ENCODE measurements around the gene TXNDC16.
A peak's percentile ranks its signal among the peaks of the same experiment; 100 is the strongest.

The TXNDC16 gene

GRCh38 chr14:52402812-52403526 is 149.3 kb downstream of the TXNDC16 start:
- H3K4me1 ChIP-seq (ENCODE audit: control insufficient read depth, insufficient read depth, low read length), result peaks cover 23% of the 10 kb centered on the region
- no peaks in the 10 kb centered on the region for H3K9me3 ChIP-seq (replicated peaks; ENCODE audit: low read length)
- H3K4me2 ChIP-seq (ENCODE audit: low read length), result no peak overlapping the region
- H3K4me3 ChIP-seq (ENCODE audit: low read length), result no peak overlapping the region
- H3K36me3 ChIP-seq (ENCODE audit: insufficient read depth, low read length), result no peaks in the 10 kb centered on the region
- no peak overlapping the region for H3K9ac ChIP-seq (ENCODE audit: low read depth, low read length)
- no peaks in the 10 kb centered on the region for H3K27me3 ChIP-seq (ENCODE audit: control insufficient read depth, insufficient read depth, low read length)

GRCh38 chr14:52400846-52401245 is 151.5 kb downstream of the TXNDC16 start:
- Histone ChIP-seq H3K9me3 (replicated peaks; ENCODE audit: low read length) (no peaks in the 10 kb centered on the region), H3K4me2 (ENCODE audit: low read length) (no peak overlapping the region), H3K36me3 (ENCODE audit: insufficient read depth, low read length) (no peaks in the 10 kb centered on the region), H3K27me3 (ENCODE audit: control insufficient read depth, insufficient read depth, low read length) (no peaks in the 10 kb centered on the region), H3K4me3 (ENCODE audit: low read length) (no peak overlapping the region), H3K9ac (ENCODE audit: low read depth, low read length) (no peak overlapping the region), H3K4me1 (ENCODE audit: control insufficient read depth, insufficient read depth, low read length) (peaks cover 16% of the 10 kb centered on the region)

- H3K27me3 ChIP-seq (ENCODE audit: control insufficient read depth, insufficient read depth, low read length), result no peaks in the 10 kb centered on the region
- H3K4me2 ChIP-seq (ENCODE audit: low read length), result no peak overlapping the region
- no peak overlapping the region for H3K4me3 ChIP-seq (ENCODE audit: low read length)
- no peaks in the 10 kb centered on the region for H3K9me3 ChIP-seq (replicated peaks; ENCODE audit: low read length)
- no peak overlapping the region for H3K9ac ChIP-seq (ENCODE audit: low read depth, low read length)
- peaks cover 16% of the 10 kb centered on the region for H3K4me1 ChIP-seq (ENCODE audit: control insufficient read depth, insufficient read depth, low read length)
- H3K36me3 ChIP-seq (ENCODE audit: insufficient read depth, low read length), result no peaks in the 10 kb centered on the region
Observed at GRCh38 chr14:52399921-52400595, 152.2 kb downstream of the TXNDC16 start.

DNA sequence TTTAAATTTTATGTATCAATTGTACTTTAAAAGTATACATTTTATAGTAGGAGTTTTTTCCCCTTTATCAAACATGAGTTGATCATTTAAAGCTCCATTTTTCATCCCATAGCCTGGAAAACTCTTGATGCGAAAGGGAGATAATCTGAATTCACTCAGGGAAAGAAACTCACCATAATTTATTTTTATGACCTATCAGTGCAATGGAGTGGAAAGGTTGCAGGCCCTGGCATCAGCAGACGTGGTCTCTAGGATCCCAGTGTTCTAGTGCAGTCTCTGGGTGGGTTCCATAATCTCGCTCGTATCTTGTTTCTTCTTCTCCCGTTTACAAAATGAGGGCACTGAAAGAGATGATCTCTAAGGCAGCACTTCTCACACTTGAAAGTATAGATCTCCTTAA is 153.2 kb downstream of the TXNDC16 start:
- Histone ChIP-seq H3K4me1 (ENCODE audit: control insufficient read depth, insufficient read depth, low read length) (peaks cover 16% of the 10 kb centered on the region), H3K4me2 (ENCODE audit: low read length) (no peak overlapping the region), H3K36me3 (ENCODE audit: insufficient read depth, low read length) (no peaks in the 10 kb centered on the region), H3K9me3 (replicated peaks; ENCODE audit: low read length) (no peaks in the 10 kb centered on the region), H3K9ac (ENCODE audit: low read depth, low read length) (no peak overlapping the region), H3K27me3 (ENCODE audit: control insufficient read depth, insufficient read depth, low read length) (no peaks in the 10 kb centered on the region), H3K4me3 (ENCODE audit: low read length) (no peak overlapping the region)

GRCh38 chr14:52397844-52398243 is 154.5 kb downstream of the TXNDC16 start:
- Histone ChIP-seq H3K4me1 (ENCODE audit: control insufficient read depth, insufficient read depth, low read length) (peaks cover 11% of the 10 kb centered on the region), H3K4me3 (ENCODE audit: low read length) (no peak overlapping the region), H3K27me3 (ENCODE audit: control insufficient read depth, insufficient read depth, low read length) (no peaks in the 10 kb centered on the region), H3K36me3 (ENCODE audit: insufficient read depth, low read length) (no peaks in the 10 kb centered on the region), H3K9me3 (replicated peaks; ENCODE audit: low read length) (no peaks in the 10 kb centered on the region), H3K9ac (ENCODE audit: low read depth, low read length) (no peak overlapping the region), H3K4me2 (ENCODE audit: low read length) (no peak overlapping the region)

GRCh38 chr14:52395728-52396127 is 156.6 kb downstream of the TXNDC16 start:
- H3K4me1 ChIP-seq (ENCODE audit: control insufficient read depth, insufficient read depth, low read length), result peaks cover 17% of the 10 kb centered on the region
- no peaks in the 10 kb centered on the region for H3K9me3 ChIP-seq (replicated peaks; ENCODE audit: low read length)

GRCh38 chr14:52391881-52392615 is 160.3 kb downstream of the TXNDC16 start:
- Histone ChIP-seq H3K9ac (ENCODE audit: low read depth, low read length) (peak overlapping the region; percentile 27), H3K4me3 (ENCODE audit: low read length) (peak overlapping the region; percentile 2), H3K4me1 (ENCODE audit: control insufficient read depth, insufficient read depth, low read length) (peaks cover 17% of the 10 kb centered on the region), H3K36me3 (ENCODE audit: insufficient read depth, low read length) (no peaks in the 10 kb centered on the region), H3K27me3 (ENCODE audit: control insufficient read depth, insufficient read depth, low read length) (no peaks in the 10 kb centered on the region), H3K9me3 (replicated peaks; ENCODE audit: low read length) (no peaks in the 10 kb centered on the region), H3K4me2 (ENCODE audit: low read length) (peak overlapping the region; percentile 52)

More at GRCh38 chr14:52395728-52396127, 156.6 kb downstream of the TXNDC16 start:
- Histone ChIP-seq H3K27me3 (ENCODE audit: control insufficient read depth, insufficient read depth, low read length) (no peaks in the 10 kb centered on the region), H3K36me3 (ENCODE audit: insufficient read depth, low read length) (no peaks in the 10 kb centered on the region), H3K4me2 (ENCODE audit: low read length) (no peak overlapping the region), H3K4me3 (ENCODE audit: low read length) (no peak overlapping the region), H3K9ac (ENCODE audit: low read depth, low read length) (no peak overlapping the region)

Measured in skeletal muscle satellite cell (primary cell).